GM18858 (cell line): ENCODE results near the gene TET3.

Experiments
- ATAC-seq: cut with Tn5 transposase; IDR thresholded peaks from one replicate; pipeline ENCODE4 v1.9.1; 2021; ENCODE audit not compliant: unreplicated experiment

TET3 gene

DNA sequence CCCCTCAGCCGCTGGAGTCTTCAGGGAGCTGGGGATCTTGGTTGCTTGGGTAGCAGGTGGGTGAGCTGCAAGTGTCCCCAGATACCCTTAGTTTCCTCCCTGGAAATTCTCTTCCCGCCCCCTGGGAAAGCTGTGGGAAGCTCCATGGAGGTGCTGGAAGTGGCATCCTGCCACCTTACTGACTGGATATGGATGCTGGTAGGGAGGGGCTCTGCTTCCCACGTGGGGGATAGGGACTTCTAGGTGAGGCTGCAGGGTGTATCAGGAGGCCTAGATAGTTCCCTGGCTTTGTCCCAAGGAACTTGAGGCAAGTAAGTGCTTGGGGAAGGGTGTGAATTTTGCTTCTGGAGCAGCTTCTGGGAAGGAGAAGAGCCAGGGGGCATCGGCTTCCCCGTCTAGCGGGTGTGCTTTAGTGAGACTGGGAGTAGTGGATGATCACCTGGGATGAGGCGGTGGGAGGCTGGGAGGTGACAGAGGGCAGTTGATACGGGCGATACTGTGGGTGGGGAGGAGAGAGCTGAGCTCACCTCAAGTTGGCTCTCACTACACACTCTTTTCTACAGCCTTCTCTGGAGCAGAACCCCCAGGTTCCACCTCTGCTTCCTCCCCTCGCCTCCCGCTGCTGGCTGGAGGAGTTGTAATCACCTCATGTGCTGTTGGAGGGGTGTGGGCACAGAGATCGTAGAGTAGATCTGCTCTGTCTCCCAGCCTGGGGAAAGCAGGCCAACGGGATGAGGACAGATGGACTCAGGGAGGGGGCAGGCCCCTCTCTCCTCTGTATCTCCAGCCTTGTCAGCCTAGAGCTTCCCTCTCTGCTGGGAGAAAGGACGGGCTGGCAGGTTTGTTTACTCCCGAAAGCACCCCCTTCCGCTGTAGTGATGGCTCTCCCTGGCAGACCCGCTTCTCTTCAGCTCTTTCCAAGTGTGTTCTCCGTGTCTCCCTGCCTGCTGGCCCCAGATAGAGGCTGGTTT is 19.8 kb downstream of the TET3 start:
- ATAC-seq = no peak

DNA sequence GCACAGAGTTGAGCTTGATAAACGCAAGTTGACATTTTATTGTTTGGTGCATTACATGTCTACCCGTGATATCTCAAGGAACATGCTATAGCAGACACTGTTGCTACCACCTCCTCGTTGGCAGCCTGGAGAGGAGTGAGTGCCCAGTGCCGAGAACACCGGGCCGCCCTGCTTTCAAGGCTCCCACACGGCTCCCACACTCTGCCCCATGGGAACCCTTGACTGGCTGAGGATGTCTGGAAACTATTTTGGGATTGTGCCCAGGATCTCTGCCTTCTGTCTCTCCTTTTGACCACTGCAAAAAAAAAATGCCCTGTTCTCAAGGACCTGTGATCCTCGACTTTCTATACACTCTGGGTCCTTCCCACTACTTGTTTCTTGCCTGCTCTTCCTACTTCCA is 21.1 kb downstream of the TET3 start:
- no peak for ATAC-seq

DNA sequence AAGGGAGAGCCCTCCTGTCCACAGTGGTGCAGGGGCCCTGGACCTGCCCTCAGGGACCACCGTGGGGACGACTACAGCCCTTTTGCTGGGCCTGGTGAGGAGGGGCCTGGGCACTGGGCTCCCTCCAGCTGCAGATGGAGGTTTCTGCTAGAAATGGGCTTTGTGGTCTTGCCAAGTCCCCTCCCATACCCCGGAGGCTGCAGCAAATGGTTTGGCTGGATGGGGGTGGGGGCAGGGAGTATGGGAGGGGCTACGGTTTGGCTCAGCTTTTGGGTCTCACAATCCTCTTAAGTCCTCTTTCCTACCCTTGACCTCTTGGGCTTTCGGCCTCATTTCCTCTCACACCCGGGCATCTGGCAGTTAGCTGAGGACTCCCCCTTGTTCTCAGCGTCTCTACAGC is 21.7 kb downstream of the TET3 start:
- no peak for ATAC-seq

DNA sequence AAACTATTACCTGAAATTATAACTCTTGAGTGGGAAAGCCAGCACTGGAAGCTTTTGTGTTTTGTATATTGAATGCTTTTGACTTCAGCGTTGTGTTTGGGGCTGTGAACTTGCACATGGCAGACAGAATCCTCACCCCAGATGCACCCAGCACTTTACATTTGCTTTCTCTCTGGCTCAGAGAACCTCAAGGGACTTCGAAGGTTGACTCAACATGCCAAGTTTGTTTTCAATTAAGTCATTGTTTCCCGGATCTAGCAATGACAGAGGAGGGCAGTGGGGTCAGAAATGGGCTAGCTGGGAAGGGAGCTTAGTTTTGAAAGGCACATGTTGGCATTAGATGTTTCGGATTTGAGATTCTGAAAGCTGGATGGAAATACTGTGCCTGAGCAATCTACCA is 22.4 kb downstream of the TET3 start:
- ATAC-seq = no peak

DNA sequence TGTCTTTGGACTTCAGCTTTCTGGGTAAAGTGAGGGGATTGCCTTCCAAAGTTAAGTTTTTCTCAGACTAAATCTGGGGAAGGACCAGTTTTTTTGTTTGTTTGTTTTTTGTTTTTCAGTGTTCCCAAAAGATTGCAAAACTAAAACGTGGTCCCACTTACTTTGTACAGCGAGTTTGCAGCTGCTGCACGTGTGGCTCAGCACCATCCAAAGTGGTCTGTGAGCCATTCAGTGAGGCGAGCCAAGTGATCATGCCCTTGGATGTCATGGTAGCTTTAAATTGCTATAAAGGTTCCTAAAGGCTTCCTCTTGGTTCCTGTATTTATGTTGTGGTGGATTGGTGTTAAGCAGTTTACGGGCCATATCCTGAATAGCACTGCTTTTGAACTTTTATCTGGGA is 23.0 kb downstream of the TET3 start:
- ATAC-seq = no peak

DNA sequence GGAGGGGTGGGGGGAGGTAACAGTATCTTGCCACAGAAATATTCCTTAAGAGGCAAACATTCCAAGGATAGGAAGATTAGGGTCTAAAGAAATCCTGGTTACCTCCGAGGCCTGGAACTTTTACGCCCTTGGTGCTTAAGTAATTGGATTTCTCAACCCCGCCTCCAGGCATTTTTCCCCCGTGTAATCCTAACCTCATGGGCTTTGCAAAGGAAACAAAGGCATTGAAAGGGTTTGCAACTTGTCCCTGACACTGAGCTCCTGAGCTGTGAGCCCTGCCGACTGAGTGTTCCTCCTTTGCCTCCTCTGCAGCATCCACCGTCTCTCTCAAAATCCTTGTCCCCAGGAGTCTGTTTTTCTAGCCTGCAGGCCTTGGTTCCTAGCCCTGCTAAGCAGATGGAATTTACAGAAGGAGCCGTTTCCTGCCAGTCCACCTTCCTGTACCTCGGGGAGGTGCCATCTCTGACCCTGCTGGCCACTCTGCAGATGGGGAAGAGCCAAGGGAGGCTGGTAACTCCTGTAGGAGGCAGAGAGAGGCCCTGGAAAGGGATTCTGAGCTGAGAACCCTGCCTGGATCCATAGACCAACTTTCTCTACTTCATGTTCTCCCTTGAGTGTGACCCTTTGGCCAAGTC is 24.2 kb downstream of the TET3 start:
- no peak for ATAC-seq

DNA sequence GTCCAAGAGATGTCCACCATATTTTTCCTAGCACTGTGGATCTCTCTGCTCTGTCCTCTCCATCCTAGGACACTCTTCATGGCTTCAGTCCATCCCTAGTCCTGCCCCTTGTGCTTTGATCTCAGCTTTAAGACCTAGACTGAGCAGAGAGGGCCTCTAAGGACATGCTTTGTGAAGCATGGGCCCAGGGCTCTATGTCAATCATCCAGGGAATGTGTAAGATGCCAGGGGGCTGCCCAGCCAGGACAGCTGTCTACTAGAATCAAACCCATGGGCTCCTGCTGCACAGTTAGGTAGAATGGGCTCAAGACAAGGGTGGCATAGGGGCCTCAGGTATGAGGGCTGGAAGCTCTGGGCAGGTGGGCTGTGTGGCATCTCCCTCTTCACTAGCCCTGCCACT is 24.9 kb downstream of the TET3 start:
- no peak for ATAC-seq

DNA sequence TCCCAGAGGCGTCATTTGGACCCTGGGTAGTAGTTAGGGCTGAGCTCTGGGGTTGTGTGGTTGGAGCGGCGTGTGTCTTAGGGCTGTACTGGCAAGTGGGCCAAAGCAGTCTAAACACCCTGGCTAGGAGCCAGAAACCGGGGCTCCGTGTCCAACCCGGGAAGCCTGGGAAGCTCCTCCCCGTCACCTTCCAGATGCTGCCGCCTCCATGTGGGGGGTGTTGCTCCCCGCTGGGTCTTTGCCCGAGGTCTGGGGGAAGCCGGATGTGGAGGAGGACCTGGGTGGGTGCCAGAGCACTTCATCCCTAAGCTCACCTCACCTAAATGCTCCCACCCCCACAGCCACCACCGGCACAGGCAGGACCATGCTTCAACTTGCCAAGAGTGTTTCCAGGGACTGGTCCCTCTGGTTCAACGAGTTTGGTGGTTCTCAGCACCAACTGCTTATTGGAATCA is 25.4 kb downstream of the TET3 start:
- ATAC-seq = no peak

DNA sequence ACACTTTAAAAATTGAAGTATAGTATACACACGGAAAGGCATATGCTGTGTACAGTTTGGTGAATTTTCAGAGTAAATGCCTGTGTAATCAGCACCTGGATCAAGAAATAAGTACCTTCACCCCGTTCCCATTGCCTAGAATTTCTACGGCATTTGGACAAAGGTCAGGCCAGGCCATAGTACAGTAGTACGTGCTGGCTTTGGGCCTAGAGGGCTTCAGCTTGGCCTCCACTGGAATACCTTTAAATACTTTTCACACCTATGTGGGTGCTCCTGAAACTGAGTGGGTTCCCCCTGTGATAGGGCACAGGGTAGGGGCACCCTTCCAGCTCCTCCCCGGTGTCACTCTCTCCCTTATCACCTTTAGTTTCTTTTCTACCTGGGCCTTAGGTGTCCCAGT is 26.5 kb downstream of the TET3 start:
- ATAC-seq = no peak

DNA sequence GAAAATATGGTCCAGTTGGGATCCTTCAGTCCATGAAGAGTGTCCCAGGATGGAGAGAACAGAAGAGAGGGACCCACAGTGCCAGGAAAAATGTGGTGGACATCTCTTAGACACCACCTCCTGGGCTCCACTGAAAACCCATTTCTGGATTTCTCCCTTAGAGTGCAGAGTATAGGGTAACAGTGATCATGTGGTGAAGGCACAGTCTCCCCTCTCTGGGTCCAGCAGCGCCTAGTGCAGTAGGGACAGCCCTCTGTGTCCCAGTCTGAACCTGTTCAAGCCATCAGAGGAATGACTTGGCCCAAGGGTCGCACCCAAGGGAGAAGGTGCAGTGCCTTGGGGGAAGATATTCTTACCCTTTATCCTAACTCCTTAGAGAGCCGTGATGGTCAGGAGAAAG is 30.1 kb downstream of the TET3 start:
- no peak for ATAC-seq

DNA sequence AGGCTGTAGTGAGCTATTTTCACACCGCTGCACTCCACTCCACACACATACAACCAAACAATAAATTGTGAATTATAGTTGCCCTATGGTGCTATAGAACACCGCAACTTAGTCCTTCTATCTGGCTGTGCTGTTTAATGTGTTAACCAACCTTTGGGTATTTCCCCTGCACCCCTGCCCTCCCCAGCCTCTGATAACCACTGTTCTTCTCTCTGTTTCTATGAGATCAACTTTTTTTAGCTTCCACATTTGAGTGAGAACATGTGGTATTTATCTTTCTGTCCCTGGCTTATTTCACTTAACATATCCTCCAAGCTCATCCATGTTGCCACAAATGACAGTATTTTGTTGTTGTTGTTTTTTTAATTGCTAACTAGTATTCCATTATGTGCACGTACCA is 32.5 kb downstream of the TET3 start:
- peak; percentile 46 for ATAC-seq

DNA sequence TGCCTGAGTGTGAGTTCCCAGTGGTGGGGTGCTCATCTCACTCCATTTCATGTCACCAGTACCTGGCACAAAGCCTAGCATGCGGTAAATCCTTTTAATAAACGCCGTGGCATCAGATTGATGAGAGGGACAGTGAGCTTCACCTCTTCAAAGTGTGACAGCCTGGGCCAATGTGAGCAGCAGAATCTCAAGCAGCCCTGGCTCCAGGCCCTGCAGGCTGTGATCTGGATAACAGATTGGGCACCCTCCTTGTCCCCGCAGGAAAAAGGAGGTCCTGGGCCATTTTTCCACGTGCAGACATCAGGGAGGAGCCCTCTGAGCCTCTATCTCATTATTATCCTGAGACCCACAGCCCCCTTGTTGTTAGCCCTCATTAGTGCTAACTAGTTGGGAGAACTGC is 34.8 kb downstream of the TET3 start:
- no peak for ATAC-seq

DNA sequence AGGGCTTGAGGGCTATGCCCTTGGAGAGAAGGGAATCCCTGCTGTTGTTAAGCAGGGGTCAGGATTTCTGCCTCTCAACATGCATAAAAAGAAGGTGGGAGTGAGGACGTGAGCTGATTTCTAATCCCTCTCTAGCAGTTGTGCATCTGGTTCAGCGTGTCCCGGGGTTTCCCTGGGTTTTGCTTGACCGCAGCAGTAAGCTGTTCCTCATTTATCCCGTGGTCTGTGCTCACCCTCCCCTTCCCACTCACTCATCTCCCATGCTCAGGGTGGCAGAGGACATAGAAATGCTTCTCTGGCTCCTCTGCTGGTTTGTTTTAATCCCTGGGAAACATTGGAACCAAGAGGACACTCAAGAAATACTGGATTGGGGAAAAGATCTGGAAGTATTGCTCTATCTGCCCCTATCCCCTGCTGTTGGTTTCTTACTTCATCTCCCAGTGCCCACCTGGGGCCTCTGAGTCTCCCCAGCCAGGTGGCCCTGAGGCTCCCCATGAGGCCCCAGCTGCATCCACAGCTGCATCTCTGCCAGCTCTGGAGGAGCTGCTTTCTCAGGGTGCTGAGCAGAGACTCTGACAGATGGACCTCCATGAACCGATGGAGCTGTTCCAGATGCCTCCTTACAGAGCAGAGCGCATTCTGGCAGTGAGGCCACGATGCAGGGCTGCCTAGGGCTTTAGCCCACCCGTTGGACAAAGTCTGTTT is 36.1 kb downstream of the TET3 start:
- ATAC-seq = no peak

DNA sequence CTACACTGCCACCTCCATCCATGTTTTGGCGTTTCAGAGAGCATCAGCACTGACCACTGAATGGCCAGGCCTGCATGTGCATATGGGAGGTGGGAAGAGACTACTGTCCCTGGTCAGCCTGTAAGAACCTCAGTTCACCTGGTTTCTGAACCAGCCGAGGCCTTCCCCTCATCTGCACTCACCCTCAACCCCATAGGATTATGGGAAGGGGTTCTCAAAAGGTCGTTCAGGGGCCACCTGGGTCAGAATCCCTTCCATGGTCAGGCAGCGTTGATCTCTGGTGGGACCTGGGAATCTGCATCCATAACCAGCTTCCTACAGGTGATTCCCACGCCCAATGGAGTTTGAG is 36.7 kb downstream of the TET3 start:
- no peak for ATAC-seq

DNA sequence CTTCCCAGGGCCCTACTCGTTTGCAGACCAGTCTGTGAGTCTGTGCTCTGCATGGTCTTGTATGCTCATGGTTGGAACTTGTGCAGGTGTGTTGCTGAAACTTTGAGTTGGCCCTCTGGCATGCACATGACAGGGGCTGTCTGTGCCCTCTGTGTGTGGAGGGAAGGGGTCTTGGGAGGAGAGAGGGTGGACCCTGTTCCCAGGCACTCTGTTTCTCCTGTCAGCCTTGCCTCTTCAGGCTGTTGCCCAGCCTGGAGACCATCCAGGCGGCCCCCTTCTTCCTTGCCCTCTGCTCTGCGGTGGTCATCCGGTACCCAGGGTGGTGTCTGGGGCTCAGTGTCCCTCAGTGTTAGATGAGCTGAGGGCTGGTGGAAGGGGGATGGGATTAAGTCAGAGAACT is 39.5 kb downstream of the TET3 start:
- ATAC-seq = no peak

DNA sequence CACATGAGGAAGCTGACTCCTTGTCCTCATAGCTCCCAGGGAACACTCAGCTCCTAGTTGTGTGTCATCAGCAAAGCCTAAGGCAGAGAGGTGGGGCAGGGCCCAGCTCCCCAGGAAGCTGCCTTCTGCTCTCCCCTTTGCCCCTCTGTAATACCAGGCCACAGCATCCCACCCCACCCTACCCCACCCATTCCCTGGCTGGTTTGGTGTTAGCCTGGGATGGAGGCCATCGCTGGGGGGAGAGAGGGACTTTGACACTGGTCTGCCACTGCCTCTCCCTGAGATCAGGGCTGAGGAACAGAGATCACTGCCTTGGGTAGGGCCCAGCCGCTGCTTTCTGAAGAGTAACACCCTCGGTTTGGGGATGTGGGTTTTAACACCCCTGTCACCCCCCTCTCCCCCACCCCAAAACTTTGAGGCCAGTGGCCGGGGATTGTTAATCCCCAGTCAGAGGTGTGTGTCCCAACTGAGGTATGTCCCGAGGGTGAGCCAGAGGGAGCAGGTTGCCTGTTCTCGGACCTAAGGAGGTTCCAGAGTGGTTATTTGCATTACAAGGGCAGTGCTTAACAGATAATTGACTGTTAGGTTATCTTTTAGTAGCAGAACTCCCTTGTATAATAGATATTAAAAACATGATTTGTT is 41.4 kb downstream of the TET3 start:
- ATAC-seq = no peak

DNA sequence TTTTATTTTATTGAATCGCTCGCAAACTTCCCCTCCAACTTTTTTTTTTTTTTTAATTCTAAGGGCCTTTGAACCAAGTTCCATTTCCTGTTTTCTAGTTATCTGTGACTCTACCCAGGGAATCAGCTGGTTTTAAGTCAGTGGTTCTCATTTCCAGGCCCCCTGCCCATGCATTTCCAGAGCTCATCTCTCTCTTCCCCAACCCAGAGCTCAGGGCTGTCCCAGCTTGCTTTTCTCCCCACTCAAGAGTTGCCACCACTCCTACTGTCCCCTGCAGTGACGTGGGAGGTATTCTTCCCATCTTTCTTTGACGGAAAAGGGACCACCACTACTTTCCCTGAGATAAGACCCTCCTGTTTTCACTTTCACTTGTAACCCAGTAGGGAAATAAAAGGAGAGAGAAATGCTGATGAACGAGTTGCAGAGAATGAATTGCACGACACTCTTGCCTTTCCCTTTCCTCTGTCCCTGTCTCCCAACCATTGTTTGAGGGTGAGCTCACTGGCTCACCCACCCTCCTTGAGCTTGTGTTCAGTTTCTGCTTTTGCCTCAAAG is 42.1 kb downstream of the TET3 start:
- no peak for ATAC-seq

DNA sequence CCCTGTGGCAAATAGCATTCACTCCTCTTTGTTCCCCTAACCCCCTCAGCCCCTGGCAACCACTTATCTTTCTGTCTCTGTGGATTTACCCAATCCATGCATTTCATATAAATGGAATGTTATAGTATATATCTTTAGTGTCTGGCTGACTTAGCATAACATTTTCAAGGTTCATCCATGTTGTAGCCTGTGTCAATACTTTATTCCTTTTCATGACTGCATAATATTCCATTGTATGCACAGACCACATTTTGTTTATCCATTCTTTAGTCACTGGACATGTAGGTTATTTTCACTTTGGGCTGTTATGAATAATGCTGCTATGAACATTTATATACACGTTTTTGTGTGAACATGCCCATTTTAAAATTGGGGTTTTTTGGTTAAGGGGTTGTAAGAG is 42.8 kb downstream of the TET3 start:
- ATAC-seq = no peak

DNA sequence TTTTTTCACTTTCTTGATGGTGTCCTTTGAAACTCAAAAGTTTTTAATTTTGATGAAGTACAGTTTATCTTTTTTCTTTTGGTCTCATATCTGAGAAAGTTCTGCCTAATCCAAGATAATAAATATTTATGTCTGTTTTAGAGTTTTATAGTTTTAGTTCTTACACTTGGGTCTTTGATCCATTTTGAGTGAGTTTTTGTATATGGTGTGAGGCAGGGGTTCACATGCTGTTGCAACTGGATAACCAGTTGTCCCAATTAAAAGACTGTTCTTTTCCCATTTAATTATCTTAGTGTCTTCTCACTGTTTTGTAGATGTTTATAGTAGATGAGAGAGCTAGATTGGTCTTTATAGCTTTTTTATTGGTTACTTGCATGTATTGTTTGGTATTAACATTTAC is 43.6 kb downstream of the TET3 start:
- ATAC-seq = no peak

DNA sequence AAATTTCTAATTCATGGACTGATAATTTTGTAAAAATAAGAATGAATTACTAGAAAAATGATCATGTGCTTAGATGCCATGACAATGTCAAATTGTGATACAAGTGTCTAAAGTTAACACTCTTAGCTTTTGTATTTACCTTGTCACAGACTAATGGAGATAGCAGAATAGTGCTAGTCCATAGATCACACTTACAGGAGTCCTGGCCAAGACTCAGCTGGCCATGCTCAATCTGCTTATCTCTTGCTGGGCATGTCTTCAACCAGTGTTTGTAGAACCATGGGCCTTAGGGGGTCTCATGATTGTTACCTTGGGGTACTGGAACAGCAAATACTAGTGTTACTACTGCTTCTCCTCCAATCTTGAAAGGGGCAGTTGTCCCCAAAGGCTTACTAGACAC is 44.0 kb downstream of the TET3 start:
- no peak for ATAC-seq

DNA sequence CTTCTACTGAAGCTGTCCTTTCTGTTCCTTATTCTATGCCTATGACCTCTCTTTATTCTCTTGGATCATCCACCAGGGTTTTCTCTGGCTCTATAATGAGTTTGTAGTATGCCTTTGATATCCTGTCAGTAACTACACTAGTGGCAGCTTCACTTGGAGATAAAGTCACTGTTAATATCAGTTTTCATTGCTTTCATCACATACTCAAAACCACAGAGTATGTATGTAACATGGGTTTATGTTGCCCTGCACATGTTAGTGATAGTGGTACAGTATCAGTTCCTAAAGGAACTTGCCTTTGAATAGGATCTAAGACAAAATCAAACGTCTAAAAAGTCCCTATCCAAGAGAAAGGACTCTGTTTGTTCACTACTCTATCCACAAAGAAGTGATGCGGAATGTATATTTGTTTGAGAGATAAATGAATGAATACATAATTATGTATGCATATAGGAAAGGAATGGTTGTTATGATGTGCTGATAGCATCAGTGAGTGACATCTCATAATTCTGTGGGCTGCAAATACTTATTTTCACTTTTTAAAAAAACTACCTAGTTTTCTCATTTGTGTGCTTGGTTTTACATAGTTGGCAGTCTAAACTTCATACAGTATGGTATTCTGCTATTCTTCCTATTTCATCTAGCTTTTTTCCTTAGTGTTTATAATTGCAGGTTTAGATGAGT is 45.1 kb downstream of the TET3 start:
- no peak for ATAC-seq
